NCI-H2029 (cell line): ENCODE data around the gene FAM193B.

ENCODE experiments used
- DNase-seq: peaks from one replicate; lab custom pipeline; 2025; lab: John Stamatoyannopoulos, UW

Gene FAM193B

GRCh38 chr5:177470759-177471536, 83.4 kb downstream of the FAM193B start:
- no peak for DNase-seq
